GM10266 (cell line): ENCODE measurements around the gene USP32.
"Not testable (repeated sequence)": the region's sequence is repeated elsewhere in the genome, so short reads cannot be mapped to it uniquely, and the experiment has no call there.

Experiments used
- DNase-seq: peaks from one replicate; pipeline ENCODE4 v3.0.0; 2012; ENCODE audit errors: extremely low spot score
- TF ChIP-seq, protein P1 (sequence below): IDR thresholded peaks from 2 replicates; pipeline ENCODE4 v1.5.1; 2012; ENCODE audit warnings: mild to moderate bottlenecking, low read depth; ENCODE audit not compliant: control insufficient read depth, insufficient read depth; ENCODE audit errors: missing control alignments

USP32 gene

DNA sequence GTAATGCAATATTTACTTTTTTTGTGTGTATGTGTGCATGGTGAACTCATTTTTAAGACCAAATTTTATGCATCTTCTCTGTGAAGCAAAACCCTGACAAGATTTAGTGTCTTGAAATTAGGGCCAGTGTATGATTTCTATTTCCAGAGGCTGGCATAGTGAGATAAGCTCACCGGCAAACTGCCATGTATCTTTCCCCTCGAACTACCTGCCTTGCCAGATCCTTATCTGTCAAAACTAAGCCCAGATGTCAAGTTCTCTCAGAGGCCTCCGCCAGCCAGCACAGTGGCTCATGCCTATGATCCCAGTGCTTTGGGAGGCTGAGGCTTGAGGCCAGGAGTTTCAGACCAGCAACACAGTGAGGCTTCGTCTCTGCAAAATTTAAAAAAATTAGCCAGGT, 10.0 kb downstream of the USP32 start:
- TF ChIP-seq, protein P1, sequence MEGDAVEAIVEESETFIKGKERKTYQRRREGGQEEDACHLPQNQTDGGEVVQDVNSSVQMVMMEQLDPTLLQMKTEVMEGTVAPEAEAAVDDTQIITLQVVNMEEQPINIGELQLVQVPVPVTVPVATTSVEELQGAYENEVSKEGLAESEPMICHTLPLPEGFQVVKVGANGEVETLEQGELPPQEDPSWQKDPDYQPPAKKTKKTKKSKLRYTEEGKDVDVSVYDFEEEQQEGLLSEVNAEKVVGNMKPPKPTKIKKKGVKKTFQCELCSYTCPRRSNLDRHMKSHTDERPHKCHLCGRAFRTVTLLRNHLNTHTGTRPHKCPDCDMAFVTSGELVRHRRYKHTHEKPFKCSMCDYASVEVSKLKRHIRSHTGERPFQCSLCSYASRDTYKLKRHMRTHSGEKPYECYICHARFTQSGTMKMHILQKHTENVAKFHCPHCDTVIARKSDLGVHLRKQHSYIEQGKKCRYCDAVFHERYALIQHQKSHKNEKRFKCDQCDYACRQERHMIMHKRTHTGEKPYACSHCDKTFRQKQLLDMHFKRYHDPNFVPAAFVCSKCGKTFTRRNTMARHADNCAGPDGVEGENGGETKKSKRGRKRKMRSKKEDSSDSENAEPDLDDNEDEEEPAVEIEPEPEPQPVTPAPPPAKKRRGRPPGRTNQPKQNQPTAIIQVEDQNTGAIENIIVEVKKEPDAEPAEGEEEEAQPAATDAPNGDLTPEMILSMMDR: no peak
- no peak for DNase-seq

DNA sequence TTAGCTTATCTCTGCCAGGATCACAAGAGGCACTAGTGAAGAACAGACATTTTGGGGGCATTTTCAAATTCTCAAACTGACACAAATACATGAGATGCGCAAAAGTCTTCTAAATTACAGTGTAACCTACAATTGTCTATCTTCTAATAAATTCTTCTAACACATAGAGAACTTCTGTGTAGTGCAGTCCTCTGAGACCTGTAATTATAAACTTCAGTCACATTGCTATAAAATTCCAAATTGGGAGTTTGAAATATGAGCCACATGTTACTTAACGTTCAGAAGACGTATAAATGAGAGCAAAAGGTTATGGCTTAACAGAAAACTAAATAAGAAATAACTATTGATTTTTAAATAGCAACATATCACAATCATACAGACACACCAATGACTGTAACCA, 12.5 kb downstream of the USP32 start:
- not testable (repeated sequence) for DNase-seq

- DNase-seq: not testable (repeated sequence)
Observed at GRCh38 chr17:60378187-60378586, 13.7 kb downstream of the USP32 start.

GRCh38 chr17:60372790-60373483, 19.0 kb downstream of the USP32 start:
- DNase-seq: no peak
- TF ChIP-seq, protein P1: no peak

DNA sequence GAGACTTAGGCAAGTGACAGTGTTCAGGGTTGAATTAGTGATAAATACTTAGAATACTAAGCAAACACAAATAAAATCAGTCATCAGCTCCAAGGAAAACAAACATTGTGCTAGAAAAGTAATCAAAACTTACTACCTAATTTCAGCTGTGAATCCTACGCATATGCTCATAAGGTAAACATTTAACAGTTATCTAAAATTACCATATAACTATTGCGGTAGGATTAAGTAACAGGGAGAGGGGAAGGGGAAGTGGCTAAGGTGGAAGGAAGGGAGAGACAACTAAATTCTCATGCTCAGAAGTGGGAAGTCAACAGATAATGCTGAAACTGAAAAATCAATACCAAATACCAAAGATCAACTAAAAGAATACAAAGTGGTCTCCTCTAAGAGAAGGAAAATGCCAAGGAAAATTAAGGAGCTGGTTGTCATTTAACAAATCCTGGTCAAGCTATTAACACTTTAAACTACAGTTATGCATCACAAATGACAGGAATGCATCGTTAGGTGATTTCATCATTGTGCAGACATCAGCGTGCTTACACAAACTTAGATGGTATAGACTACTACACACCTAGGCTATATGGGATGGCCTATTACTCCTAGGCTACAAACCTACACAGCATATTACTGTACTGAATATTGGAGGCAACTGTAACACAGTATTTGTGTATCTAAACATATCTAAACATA, 20.0 kb downstream of the USP32 start:
- DNase-seq: no peak
- TF ChIP-seq, protein P1: no peak

DNA sequence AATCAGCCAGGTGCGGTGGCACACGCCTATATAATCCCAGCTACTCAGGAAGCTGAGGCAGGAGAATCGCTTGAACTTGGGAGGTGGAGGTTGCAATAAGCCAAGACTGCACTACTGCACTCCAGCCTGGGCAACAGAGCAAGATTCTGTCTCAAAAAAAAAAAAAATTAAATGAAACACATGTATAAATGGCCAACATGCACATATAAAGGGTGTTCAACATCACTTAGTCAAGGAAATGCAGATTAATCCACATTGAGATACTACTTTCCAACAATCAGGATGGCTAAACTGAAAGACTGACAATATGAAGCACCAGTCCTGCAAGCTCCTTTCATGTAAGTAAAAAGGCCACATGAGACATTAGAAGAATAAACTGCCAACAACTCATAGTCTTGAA, 20.5 kb downstream of the USP32 start:
- no peak for DNase-seq
- TF ChIP-seq, protein P1: no peak

DNA sequence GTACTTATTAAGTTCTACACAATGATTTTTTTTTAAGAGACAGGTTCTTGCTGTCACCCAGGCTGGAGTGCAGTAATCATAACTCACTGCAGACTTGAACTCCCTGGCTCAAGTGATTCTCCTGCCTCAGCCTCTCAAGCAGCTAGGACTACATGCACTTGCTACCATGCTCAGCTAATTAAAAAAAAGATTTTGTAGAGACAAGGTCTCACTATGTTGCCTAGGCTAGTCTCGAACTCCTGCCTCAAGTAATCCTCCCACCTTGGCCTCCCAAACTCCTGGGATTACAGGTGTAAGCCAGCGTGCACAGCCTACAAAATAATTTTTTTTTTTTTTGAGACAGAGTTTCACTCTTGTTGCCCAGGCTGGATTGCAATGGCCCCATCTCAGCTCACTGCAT, 22.2 kb downstream of the USP32 start:
- TF ChIP-seq, protein P1: no peak
- DNase-seq: no peak

DNA sequence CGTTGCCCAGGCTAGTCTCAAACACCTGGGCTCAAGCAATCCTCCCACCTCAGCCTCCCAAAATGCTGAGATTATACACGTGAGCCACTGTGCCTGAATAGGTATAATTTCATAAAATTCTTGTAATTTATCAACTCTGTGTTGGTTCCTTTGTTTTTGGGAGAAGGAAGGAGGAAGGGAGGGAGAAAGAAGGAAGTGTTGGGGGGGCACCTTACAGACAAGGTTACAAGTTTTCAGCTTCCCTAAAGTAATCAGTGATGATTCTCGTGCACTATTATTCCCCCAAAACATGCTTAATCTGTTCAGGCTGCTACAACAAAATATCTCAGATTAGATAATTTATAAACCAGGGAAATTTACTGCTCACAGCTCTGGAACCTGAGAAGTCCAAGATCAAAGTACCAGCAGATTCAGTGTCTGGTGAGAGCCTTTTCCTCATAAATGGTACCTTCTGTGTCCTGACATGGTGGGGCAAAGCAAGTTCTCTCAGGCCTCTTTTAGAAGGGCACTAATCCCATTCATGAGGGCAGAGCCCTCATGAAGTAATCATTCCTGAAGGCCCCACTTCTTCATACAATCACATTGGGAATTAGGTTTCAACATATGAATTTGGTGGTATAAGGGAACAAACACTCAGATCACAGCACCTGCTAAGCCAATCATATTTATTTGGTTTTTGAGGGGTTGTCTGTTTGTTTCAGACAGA, 28.1 kb downstream of the USP32 start:
- TF ChIP-seq, protein P1: no peak
- DNase-seq: no peak
